Mucosa of stomach (tissue), 1 donor: Measurements from ENCODE around the gene MUC15.

ENCODE experiments used
- H3K27me3 ChIP-seq: one replicate; pipeline ENCODE4 v1.7.0; 2013; ENCODE audit warnings: mild to moderate bottlenecking, low read length; ENCODE audit not compliant: control insufficient read depth, insufficient read depth
- H3K36me3 ChIP-seq: one replicate; pipeline ENCODE4 v1.7.0; 2013; ENCODE audit warnings: low read length; ENCODE audit not compliant: control insufficient read depth, insufficient read depth
- H3K4me1 ChIP-seq: one replicate; pipeline ENCODE4 v1.7.0; 2013; ENCODE audit warnings: mild to moderate bottlenecking, low read length; ENCODE audit not compliant: control insufficient read depth, insufficient read depth
- H3K4me3 ChIP-seq: one replicate; pipeline ENCODE4 v1.7.0; 2013; ENCODE audit warnings: low read length
- H3K9ac ChIP-seq: one replicate; pipeline ENCODE4 v1.7.0; 2013; ENCODE audit warnings: mild to moderate bottlenecking, low read length, moderate library complexity
- H3K9me3 ChIP-seq: one replicate; pipeline ENCODE4 v1.7.0; 2013; ENCODE audit warnings: mild to moderate bottlenecking, low read length, moderate library complexity; ENCODE audit not compliant: control insufficient read depth
- donor health status: Pancreatic carcinoma.

The MUC15 gene

GRCh38 chr11:26522912-26523610, 49.0 kb downstream of the MUC15 start:
- Histone ChIP-seq H3K4me1 (no peaks in the 10 kb centered on the region), H3K27me3 (no peaks in the 10 kb centered on the region), H3K9me3 (no peaks in the 10 kb centered on the region), H3K4me3 (no peak overlapping the region), H3K36me3 (no peaks in the 10 kb centered on the region), H3K9ac (no peak overlapping the region)

GRCh38 chr11:26519469-26519868, 52.6 kb downstream of the MUC15 start:
- Histone ChIP-seq H3K9ac (no peak overlapping the region), H3K4me3 (no peak overlapping the region), H3K36me3 (no peaks in the 10 kb centered on the region), H3K9me3 (no peaks in the 10 kb centered on the region), H3K4me1 (no peaks in the 10 kb centered on the region), H3K27me3 (no peaks in the 10 kb centered on the region)

- H3K4me3 ChIP-seq: no peak overlapping the region
- no peaks in the 10 kb centered on the region for H3K9me3 ChIP-seq
- H3K9ac ChIP-seq: no peak overlapping the region
- no peaks in the 10 kb centered on the region for H3K27me3 ChIP-seq
- no peaks in the 10 kb centered on the region for H3K4me1 ChIP-seq
- no peaks in the 10 kb centered on the region for H3K36me3 ChIP-seq
Measured at GRCh38 chr11:26512196-26512595, 59.9 kb downstream of the MUC15 start.

- Histone ChIP-seq H3K27me3 (no peaks in the 10 kb centered on the region), H3K4me3 (no peak overlapping the region), H3K9me3 (no peaks in the 10 kb centered on the region), H3K9ac (no peak overlapping the region), H3K4me1 (no peaks in the 10 kb centered on the region), H3K36me3 (no peaks in the 10 kb centered on the region)
Measured at GRCh38 chr11:26510756-26511155, 61.3 kb downstream of the MUC15 start.

- Histone ChIP-seq H3K9me3 (no peaks in the 10 kb centered on the region), H3K9ac (no peak overlapping the region), H3K4me1 (no peaks in the 10 kb centered on the region), H3K4me3 (no peak overlapping the region), H3K36me3 (no peaks in the 10 kb centered on the region), H3K27me3 (no peaks in the 10 kb centered on the region)
Measured at GRCh38 chr11:26510164-26510563, 61.9 kb downstream of the MUC15 start.
